GM18867 (cell line): ENCODE results near the gene ADGRG7.
"Not testable (repeated sequence)": the region's sequence is repeated elsewhere in the genome, so short reads cannot be mapped to it uniquely, and the experiment has no call there.

ENCODE experiments used
- ATAC-seq: cut with Tn5 transposase; IDR thresholded peaks from one replicate; pipeline ENCODE4 v1.9.1; 2021; ENCODE audit warnings: mild to moderate bottlenecking, moderate library complexity; ENCODE audit not compliant: unreplicated experiment

The ADGRG7 gene

DNA sequence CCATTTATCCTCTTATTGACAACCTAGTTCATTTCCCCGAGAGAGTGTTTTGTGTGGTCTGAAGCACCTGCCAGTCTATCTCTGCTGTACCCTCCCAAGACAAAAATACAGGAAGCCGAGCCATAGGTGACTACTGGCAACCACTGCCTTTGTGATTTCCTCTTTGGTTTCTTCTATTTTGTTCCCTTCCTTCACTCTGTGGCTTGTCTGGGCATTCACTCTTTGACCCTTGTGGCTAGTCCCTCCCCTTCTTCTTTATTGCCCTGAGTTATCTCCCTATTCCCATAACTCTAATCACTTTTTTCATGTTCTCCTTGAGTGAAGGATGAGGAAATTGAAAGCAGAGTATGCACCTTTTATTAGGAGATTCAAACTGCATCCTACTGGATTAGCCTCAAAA, at the start of gene ADGRG7:
Gene ADGRG7, plus strand, starts transcription at position 297 of the 400 bp plus-strand sequence. CDS start 256 bp downstream, outside the sequence.
- ATAC-seq, result no peak

DNA sequence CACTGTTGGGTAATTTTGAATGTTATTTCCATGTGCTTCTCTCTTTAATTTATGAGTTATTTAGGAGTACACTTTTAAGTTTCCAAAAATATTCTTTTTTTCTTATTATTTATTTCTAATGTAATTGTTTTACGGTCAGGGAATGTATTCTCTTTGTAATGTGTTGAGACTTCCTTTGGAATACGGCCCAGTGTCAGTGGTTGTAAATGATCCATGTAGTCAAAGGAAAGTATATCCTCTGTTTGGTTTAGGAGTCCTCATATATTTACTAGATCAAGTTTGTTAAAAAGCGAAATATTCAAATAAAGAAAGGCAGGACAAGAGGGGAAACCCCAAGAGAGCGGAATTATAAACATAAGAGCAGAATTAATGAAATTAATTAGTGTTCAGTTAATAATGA, 49.0 kb upstream of the ADGRG7 start:
- no peak for ATAC-seq

DNA sequence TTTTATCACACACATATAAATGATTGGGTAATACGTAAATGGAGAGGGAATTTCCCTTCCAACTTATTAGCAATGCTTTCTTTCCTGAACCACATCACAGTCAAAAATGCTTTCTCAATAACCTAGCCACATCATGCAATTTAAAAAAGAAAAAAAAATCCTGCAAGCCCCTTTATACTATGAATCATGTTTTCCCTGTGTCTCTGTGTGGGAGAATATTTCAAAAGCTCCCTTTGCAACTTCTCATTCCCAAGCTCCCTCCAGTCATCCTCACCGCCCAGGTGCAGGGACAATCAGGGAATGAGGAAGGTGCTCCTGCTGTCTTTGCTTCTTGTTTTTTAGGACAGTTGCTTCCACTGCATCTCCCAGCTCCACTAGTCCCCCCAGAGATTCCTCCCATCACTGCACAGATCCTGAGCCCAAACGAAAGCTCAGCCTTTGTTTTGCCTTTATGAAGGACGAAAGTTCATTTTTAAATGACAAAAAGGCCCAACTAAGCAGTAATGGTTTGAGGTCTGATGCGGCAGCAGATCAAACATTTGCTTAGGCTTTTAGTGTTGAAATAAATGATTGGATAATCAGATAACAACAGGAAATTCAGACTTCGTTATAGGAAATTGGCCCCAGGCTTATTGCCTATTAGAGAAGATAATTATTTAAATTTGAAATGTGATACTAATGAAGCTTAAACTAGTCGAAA, 47.8 kb upstream of the ADGRG7 start:
- no peak for ATAC-seq

- no peak for ATAC-seq
Observed at GRCh38 chr3:100562224-100562857, 47.1 kb upstream of the ADGRG7 start.

DNA sequence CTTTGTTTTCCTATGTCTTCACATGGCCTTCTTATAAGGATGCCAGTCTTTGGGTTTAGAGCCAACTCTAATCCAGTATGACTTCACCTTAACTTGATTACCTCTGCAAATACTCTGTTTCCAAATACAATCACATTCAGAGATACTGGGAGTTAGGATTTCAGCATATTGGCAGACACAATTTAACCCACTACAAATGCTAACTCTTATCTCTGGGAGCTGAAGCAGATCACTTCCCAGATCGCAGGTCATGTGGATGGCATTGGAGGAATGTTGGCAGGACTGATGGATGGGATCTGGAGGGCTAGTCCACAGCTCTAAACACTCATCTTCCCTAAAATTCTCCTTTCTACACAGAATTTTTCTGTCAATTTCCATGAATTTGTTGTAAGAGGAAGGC, 46.2 kb upstream of the ADGRG7 start:
- ATAC-seq, result no peak

DNA sequence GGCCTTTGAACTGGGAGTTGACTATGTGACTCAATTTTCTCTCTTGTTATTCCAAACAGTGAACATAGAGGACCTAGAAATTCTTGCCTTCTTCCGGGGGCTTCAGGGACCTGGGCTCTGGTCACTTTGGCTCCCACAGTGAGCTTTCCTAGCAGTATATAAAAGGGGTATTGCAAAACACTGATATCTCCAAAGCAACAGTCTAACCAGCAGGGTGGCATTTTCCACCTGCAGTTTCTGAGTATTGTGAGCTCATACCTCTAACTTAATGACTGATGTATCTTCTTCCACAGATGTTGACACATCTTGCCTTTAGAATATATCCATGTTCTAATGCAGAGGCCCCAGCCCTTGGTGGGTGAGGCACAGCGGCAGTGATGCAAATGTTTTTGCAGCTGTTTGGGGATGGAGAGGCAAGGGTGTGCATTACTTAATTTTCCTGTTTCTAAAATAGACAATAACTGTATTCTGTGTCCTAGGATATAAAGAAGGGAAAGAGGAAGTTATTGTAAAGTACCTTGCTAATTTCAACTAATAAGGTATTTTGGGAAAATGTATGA, 45.7 kb upstream of the ADGRG7 start:
- no peak for ATAC-seq

DNA sequence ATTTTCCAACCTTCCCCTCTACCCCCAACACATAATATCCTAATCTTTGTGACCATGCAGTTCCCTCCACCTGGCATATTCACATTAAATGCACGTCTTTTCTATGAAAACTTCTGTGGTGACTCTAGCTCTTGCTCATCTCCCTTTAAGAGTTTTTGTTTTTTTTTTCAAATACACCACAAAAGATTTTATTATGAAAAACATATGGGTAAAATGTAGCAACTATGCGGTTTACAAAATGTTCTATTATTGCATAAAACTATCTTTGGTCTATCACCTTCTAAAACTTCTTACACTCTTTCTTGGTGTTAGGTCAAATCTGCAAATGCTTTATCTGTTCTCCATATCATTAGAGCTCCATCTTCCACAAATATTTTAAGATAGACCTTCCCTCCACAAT, 38.6 kb upstream of the ADGRG7 start:
- ATAC-seq, result no peak

- no peak for ATAC-seq
Observed at GRCh38 chr3:100574536-100574935, 34.9 kb upstream of the ADGRG7 start.

DNA sequence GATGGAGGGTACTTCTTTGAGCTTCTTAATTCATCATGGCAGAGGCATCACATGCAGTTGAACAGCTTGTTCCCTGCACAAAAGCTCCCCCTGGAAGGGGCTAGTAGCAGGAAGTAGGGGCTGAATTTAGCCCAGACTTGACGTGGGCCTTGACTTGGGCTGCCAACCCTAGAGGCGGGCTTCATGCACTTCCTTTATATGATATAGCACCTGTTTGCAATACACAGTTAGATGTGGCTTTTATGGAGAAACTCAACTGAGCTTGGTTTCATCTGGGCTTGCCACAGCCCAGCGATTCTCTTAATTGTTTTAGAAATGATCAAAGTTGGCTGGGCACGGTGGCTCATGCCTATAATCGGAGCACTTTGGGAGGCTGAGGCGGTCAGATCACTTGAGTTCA, 33.7 kb upstream of the ADGRG7 start:
- ATAC-seq, result no peak

DNA sequence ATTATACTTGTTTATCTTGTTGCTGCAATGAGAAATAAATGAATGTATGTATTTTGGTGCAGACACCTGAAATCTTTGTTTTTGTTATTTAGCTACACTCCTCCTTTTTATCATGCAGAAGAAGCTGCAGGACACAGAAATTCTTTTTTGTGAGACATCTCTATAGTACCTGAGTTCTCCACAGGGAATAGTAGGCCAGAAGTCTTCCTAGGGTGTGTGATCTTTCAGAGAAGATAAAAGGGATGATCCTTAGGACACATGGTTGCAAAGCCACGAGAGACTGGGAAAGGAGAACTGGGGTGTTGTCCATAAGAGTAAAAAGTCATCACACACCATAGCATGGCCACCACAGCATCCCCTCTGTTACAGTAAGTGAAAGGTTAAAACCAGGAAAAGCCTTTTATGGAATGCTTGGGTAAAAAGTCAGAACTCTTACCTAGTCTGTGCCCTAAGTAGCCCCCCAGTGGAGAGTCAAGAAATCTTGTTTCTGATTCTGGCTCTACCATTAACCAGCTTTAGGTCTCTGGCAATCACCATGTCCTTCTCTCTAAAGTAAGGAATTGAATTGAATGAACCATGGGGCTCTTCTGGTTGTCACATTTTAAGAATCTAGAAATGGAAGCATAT, 31.9 kb upstream of the ADGRG7 start:
- ATAC-seq, result no peak

DNA sequence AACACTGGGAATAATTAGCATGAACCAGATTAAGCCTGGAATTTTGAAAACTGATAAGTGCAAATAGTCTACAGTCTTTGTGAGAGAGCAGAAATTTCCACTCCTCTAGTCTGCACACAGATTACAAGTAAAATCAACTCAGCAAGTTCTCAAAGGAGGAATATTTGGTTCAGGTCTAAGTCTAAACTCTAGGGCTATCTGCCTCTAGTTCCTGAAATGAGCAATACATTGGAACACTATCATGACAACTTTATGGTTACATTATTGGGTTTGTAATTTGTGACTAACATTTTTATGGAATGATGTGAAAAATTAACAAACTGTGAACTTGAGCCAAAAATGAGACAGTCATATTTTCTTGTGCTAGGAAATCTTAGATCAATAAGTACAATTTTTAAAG, 30.8 kb upstream of the ADGRG7 start:
- ATAC-seq, result no peak

- ATAC-seq, result no peak
Observed at GRCh38 chr3:100580147-100580546, 29.3 kb upstream of the ADGRG7 start.

DNA sequence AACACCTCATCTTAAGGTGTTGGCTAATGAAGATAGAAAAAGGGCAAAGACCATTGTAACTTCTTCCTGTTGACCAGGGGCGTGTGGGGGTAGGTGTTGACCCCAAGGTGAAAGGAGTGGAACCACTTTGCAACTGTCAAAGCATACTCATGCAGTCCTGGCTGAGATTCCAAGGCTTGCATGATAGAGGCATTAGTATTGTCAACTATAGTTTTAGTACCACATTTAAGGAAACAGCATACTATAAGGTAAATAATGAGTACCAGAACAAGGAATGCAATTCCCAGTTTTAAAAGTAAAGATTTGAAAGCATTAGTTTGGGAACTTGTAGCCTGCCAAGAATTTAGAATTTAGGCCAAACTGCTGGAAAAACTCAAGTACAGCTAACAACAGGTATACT, 27.8 kb upstream of the ADGRG7 start:
- no peak for ATAC-seq

- ATAC-seq, result not testable (repeated sequence)
Observed at GRCh38 chr3:100582157-100582556, 27.2 kb upstream of the ADGRG7 start.

GRCh38 chr3:100584101-100584660, 25.2 kb upstream of the ADGRG7 start:
- ATAC-seq, result no peak

DNA sequence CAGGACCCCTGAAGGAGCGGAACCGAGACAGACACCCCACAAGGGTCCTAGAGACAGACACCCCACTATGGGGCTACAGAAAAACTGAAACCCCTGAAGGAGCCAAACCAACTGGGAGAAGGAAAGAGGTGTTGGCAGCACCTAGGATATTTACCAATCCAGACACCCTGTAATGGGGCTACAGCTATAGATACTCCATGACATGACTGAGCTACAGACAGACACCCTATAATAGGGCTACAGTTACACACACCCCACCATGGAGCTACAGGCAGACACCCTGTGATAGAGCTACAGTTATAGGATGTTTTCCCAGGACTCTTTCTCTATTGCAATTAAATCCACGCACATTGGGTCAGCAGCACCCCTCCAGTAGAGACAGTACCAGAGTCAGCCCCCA, 22.6 kb upstream of the ADGRG7 start:
- ATAC-seq, result no peak

- ATAC-seq, result no peak
Observed at GRCh38 chr3:100588251-100588650, 21.1 kb upstream of the ADGRG7 start.

- ATAC-seq, result peak; percentile 80
Observed at GRCh38 chr3:100590114-100590839, 19.1 kb upstream of the ADGRG7 start.

DNA sequence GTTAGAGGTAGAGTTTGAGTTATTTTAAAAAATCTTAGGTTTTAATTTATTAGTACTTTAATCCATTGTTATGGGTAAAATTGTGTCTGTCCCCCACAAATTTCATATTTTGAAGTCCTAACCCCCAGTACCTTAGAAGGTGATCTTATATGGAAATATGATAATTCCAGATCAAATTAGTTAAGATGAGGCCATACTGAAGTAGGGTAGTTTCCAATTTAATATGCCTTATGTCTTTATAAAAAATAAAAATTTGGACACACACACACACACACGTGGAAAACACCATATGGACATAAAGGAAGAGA, 18.6 kb upstream of the ADGRG7 start:
- ATAC-seq, result no peak

- ATAC-seq, result no peak
Observed at GRCh38 chr3:100591411-100591810, 18.0 kb upstream of the ADGRG7 start.
